GM18868 (cell line): Measurements from ENCODE around the gene SAE1.
A peak's percentile ranks its signal among the peaks of the same experiment; 100 is the strongest.
"Not testable (repeated sequence)": the region's sequence is repeated elsewhere in the genome, so short reads cannot be mapped to it uniquely, and the experiment has no call there.

Experiments
- ATAC-seq: cut with Tn5 transposase; IDR thresholded peaks from one replicate; pipeline ENCODE4 v1.9.1; 2021; ENCODE audit warnings: mild to moderate bottlenecking, moderate library complexity; ENCODE audit not compliant: unreplicated experiment

Gene SAE1

GRCh38 chr19:47232422-47233211, 102.0 kb downstream of the SAE1 start:
- ATAC-seq = no peak

- no peak for ATAC-seq
Observed at GRCh38 chr19:47236072-47236675, 105.5 kb downstream of the SAE1 start.

DNA sequence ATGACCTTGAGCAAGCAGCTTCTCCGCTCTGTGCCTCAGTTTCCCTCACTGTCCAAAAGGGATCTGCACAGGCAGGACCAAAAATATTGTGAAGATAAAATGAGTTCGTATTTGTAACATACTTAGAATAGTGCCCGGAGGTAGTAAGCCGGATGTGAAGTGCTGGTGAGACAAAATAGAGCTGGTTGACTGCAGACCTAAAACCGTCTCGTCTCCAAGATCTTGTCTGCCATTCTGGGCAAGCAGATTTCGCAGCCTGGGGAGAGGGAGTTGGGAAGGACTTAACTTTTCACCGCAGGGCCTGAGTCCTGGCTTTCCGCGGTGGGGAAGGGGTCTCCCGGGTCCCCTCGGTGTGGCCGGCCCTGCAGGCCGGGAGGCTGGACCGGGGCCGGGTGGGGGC, 108.5 kb downstream of the SAE1 start:
- ATAC-seq = no peak

DNA sequence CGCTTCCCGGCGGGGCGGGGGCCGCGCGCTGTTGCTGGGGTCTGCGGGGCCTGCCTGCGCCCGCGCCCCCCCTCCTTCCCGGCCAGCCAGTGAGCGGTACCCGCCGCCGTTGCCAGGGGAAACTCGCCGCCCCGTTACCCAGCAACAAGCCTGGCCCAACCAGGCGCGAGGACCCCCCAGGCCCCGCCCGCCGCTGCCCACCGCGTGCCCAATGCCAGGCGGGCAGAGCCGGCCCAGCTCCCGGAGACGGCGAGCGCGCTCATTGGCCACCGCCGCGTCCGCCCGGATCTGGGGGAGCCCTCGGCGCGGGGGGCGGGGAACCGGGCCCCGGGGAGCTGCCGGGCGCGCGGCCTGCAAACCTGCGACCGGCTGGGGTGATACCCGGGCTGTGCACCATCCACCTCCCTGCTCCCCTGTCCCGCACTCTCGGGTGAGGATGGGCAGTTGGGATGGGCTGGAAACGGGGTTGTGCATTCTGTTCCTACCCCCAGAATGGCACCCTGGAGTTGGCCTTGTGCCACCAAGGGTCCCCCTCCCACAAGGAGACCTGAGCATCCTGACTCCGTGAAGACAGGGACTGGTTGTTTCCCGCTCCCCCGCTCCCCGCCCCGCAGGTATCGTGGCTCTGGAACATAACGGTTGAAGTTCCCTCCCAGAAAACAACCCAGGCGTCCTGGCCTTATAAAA, 109.1 kb downstream of the SAE1 start:
- ATAC-seq = no peak

DNA sequence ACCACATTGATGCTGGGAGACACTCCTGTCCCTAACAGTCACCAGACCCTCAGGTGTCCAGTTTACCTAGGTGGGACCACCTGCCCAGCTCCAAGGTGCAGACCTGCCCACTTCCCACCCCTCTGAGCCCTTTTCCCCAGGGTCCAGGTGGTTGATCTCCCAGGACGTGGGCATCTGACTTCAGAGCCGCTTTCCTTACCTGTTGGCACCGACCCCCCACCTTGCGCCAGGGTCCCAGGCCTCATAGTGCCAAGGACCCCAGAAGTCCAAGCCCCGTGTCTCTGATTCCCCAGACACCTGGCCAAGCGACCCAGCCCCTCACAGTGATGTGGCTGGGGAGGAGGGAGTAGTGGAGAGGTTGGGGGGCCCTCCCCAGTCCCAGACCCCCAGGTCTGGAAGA, 109.9 kb downstream of the SAE1 start:
- ATAC-seq = no peak

- ATAC-seq = no peak
Observed at GRCh38 chr19:47240996-47241918, 110.6 kb downstream of the SAE1 start.

DNA sequence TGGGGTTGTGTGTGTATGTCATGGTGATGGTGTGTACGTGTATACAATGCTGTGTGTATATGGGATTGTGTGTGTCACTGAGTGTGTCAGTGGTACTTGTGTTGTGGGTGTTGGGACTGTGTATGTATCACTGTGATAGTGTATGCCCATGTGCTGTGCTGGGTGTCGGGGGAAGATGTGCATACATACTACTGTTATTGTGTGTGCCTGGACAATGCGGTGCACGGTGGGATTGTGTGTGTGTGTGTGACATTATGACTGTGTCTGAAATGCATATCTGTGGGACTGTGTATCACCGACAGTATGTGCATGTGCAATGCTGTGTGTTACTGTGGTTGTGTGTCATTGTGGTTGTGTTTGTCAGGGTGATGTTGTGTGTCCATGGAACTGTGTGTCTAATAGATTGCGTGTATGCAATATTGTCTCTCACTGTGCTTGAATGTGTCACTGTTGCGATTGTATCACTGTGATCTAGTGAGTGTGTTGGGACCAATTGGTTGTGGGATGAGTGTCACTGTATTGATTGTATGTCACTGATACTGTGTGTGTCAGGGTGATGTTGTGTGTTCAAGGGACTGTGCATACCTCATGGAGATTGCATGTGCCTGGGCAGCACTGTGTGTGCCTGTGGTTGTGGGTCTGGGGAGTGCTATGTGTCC, 111.4 kb downstream of the SAE1 start:
- ATAC-seq = no peak

DNA sequence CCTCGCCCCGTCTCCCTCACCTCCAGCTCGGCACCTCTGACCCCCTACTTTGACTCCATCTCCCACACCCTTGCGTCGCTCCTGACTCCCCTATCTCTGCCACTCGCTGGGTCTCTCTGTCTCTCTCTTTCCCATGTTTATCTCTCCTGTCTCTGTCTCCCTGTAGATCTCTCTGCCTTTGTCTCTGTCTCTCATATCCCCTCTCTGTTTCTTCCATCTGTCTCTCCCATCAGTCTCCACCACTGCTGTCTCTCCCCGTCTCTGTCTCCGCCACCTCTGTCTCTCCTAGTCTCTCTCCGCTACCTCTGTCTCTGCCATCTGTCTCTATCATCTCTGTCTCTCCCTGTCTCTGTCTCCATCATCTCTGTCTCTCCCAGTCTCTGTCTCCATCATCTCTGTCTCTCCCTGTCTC, 112.7 kb downstream of the SAE1 start:
- no peak for ATAC-seq

- peak; percentile 61 for ATAC-seq
Observed at GRCh38 chr19:47243776-47244547, 113.3 kb downstream of the SAE1 start.

GRCh38 chr19:47247308-47247990, 116.8 kb downstream of the SAE1 start:
- ATAC-seq = no peak

GRCh38 chr19:47253016-47253415, 122.4 kb downstream of the SAE1 start:
- ATAC-seq = not testable (repeated sequence)

GRCh38 chr19:47253467-47253881, 122.8 kb downstream of the SAE1 start:
- no peak for ATAC-seq

DNA sequence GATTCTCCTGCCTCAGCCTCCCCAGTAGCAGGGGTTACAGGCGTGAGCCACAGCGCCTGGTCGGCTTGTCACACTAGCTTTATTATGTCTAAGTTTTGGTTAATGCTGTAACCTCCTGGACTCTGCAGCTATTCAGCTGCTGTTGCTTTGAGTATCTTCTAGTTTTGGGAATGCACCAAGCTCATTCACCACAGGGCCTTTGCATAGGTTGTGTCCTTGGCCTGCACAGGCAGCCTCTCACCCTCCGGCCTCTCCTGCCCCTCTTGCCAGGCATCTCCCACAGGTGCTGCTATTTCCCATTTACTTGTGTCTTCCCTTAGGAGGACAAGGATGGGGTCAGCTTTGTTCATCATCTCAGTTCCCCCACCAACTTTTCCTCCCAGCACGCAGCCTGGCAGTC, 123.3 kb downstream of the SAE1 start:
- no peak for ATAC-seq

DNA sequence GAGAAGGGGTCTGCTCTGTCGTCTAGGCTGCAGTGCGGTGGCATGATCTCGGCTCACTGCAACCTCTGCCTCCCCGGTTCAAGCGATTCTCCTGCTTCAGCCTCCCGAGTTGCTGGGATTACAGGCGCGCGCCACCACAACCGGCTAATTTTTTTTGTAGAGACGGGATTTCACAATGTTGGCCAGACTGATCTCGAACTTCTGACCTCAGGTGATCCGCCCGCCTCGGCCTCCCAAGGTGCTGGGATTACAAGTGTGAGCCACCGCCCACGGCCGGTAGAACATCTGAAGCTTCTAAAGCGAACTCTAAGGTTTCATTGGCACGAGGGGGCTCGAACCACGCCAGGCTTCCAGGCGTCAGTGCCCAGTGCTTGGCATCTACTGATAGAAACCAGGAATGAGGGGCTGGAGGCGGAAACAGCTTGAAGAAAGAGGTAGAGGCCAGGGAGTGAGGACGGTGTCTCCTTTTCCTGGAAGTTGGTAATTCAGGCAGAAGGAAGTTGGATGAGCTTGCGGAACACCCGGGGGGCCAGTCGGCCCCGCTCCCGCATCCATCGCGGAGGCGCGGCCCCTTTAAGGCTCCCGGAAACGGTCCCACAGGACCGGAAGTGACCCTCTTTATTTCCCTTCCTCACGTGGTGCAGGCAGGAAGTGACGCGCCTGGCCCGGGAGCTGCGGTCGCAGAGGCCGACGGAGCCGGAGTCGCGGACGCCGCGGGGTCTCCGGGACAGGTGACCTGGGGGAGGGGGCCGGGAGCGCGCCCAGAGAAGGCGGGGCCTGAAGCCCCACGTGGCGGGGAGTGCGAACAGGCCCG, 125.5 kb downstream of the SAE1 start, which contains the start of gene CCDC9:
Gene CCDC9 (plus strand): TSS at position 647 of the 814 bp plus-strand sequence. CDS start 1,876 bp downstream, outside the sequence.
- peak; percentile 54 for ATAC-seq

DNA sequence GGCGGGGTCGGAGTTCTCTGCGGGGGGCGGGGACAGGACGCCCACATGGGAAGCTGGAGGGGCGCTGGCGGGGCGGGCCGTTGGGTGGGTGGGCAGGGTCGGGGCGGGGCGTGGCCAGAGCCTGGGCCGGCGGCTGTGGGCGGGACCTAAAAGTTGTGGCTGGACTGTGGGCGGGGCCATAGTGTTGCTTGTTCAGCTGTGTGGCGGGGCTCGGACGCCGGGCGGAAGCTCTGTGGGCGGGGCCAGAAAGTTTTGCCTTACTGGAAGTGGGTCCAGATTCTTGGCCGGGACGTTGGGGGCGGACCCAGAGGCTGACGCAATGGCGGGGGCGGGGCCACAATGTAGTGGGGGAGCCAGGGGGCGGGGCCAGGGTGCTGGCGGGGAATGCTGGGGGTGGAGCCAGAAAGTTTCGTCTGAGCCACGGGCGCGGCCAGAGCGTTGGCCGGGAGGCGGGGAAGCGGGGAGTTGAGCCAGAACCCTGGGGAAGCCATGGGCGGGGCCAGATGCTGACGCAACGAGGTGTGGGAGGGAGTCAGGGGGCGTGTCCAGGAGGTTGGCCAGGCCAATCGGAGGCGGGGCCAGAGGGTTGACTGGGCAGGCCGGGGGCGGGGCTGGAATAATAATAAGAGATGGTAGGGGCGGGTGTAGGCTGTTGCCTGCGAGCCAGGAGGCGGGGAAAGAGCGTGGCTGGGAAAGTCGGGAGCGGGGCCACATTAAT, 126.2 kb downstream of the SAE1 start:
- ATAC-seq = peak; percentile 71

- ATAC-seq = no peak
Observed at GRCh38 chr19:47257411-47258169, 127.0 kb downstream of the SAE1 start.

DNA sequence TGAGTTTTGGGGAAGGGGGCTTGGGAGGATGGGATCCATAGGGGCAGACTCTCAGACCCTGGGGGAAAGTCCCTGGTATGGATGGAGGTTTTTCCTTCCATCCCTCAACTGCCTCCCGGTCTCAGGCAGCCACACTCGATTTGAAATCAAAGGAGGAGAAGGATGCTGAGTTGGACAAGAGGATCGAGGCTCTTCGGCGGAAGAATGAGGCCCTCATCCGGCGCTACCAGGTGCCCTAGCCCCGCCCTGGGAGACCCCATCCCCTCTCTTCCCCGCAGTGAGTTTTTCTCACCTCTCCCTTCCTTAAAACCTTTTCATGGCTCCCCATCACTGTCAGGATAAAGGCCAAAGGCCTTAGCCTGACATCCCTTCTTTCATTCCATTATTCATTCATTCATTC, 127.8 kb downstream of the SAE1 start:
- no peak for ATAC-seq
